GM15510 (cell line): ENCODE results near the gene ZFYVE9.

Source experiments
- POLR2A ChIP-seq: IDR thresholded peaks from 3 replicates; pipeline ENCODE4 v1.6.1; 2011; ENCODE audit warnings: borderline replicate concordance; ENCODE audit not compliant: insufficient read length; ENCODE audit errors: extremely low read depth

Gene ZFYVE9

DNA sequence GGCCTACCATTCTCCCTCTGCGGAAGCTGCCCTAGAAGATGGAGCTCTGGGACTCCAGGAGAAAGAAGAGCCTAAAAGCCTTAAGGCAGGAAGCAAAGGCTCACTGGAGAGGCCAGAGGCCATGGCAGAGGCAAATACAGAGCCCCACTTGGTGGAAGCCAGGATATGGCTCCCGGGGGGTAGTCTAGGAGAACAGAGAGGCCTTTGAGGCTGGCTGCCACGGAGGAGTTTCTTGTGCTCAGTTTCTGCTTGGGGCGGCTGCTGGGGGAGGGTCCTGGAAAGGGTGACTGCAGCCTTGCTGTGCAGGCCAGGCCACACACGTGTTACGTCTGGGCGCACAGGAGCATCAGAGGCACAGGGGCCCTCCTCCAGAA is 218.7 kb downstream of the ZFYVE9 start:
- no peak for TF ChIP-seq POLR2A

- TF ChIP-seq POLR2A = no peak
Measured at GRCh38 chr1:52364235-52364839, 222.4 kb downstream of the ZFYVE9 start.

DNA sequence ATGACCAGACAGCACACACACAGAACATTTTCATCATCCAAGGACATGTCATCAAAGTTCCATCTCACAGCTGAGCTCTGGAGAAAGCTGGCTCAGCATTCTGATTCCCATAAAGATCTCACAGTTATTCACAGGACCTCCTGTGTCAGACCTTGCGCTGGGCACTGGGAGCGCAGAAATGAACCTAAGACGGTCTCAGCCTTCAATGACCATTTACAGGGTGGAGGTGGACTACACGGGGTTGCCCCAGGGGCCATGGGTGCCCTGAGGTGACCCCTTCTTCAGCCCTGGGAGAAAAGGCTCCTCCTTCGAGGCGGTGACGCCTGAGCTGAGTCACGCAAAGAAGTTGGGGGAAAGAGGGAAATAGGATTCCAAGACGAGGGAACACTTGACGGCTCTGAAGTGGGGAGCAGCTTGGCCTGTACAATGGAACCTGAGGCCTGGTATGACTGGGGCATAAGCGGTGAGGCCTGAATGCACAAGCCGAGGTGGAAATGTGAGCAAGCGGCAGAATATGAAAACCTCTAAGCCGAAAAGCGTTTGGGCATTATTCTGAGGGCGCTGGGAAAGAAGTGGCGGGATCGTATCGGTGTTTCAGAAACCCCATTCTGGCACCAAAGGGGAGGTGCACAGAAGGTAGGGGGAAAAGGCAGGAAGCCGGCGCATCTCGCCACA is 223.3 kb downstream of the ZFYVE9 start:
- no peak for TF ChIP-seq POLR2A

DNA sequence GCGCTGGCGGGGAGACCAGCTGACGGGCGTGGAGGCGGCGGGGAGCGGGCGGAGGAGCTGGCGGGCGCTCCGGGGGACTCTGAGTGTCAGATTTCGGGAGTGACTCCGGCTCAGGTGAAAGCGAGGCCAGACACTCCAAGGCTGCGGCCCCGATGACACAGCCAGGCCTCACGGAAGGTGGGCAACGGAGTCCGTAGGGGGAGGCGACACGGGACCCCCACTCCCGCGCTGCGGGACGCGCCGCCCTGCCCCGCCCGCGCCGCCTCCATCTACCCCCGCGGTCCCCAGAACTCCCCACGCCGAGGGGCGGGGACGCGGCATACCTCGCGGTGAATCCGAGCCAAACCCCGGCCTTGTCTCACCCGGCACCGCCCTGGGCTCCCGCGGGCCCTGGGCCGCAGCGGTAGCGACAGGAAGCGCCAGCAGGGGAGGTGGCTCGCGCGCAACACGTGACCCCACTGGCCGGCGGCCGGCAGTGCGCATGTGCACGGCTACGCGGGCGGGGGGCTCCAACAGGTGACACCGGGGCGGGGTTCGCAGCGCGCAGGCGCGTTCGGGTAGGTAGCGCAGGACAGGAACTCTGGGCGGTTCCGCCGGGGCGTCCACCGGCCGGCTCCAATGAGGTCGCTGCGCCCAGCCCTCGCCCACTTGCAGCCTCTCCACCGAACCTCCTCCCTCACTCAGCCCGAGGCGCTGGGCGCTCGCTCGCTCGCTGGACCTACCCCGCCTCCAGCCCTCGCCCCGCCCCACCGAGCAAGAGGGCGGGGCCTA is 224.0 kb downstream of the ZFYVE9 start, which contains the start of gene CC2D1B:
TSS of gene CC2D1B (minus strand) at position 460 of the 771 bp plus-strand sequence. CDS start 1,585 bp downstream, outside the sequence.
- peak; percentile 99 for TF ChIP-seq POLR2A

DNA sequence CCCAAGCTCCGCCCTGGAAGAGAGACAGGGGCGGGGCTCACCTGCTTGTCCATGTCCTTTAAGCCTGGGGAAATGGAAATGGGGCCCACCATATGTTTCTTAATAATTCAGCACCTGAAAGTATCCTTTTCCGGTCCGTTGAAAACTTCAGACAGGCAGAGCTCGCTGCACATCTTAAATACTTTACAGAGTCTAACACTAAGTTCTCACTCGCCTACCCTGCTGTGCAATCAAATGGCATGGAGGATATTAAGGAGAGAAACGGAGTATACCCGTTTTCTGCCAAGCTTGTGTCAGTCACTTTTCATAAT is 224.6 kb downstream of the ZFYVE9 start:
- no peak for TF ChIP-seq POLR2A

- TF ChIP-seq POLR2A = no peak
Measured at GRCh38 chr1:52367272-52367671, 225.4 kb downstream of the ZFYVE9 start.

DNA sequence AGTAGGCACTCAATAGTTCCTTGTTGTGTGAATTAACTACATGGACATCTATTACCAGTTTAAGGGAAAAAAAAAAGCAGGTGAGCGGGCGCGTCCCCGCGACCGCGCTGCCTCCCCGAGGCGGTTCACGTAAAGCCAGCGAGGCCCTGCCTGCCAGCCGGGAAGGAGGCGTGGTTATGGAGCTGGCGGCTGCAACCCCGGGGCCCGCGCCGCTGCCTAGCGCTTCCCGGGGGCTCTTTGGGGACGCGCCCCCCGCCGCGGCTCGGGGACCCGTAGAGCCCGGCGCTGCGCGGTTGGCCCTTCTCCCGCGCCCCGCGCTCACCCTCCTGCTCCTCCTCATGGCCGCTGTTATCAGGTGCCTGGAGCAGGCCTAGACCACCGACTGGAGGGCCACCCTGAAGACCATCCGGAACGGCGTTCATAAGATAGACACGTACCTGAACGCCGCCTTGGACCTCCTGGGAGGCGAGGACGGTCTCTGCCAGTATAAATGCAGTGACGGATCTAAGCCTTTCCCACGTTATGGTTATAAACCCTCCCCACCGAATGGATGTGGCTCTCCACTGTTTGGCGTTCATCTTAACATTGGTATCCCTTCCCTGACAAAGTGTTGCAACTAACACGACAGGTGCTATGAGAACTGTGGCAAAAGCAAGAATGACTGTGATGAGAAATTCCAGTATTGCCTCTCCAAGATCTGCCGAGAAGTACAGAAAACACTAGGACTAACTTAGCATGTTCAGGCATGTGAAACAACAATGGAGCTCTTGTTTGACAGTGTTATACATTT is 226.7 kb downstream of the ZFYVE9 start:
- TF ChIP-seq POLR2A = no peak

- no peak for TF ChIP-seq POLR2A
Measured at GRCh38 chr1:52385376-52385775, 243.5 kb downstream of the ZFYVE9 start.

DNA sequence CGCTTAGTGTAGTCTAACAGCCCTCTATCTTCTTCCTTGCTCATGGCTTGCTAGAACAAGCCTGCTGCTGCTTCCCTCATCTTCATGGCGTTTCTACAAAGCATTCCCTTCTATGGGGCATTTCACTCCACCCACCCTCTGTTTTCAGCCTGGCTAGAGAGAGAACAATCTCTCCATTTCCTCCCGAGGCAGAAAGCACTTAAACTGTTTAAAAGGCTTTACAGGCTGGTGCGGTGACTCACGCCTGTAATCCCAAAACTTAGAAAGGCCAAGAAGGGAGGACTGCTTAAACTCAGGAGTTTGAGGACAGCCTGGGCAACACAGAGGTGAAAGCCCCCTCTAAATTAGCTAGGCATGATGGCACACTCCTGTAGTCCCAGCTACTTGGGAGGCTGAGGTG is 244.6 kb downstream of the ZFYVE9 start:
- TF ChIP-seq POLR2A = no peak

- no peak for TF ChIP-seq POLR2A
Measured at GRCh38 chr1:52393174-52393573, 251.3 kb downstream of the ZFYVE9 start.
